CD1c-positive myeloid dendritic cell (primary cell): ENCODE data around the gene TEX48.

Experiments used
- DNase-seq: peaks from one replicate; pipeline ENCODE4 v3.0.0-alpha.2; 2016; ENCODE audit errors: extremely low spot score

Gene TEX48

GRCh38 chr9:114681594-114682332 is at the start of gene TEX48:
Gene TEX48 (minus strand): TSS chr9:114682192. CDS start chr9:114671723, 10,469 bp downstream.
- peak; percentile 89 for DNase-seq

- DNase-seq, result no peak
Observed at GRCh38 chr9:114731701-114732100, 49.7 kb upstream of the TEX48 start.

- DNase-seq, result no peak
Observed at GRCh38 chr9:114729706-114730105, 47.7 kb upstream of the TEX48 start.

GRCh38 chr9:114725930-114726329 is 43.9 kb upstream of the TEX48 start:
- DNase-seq, result no peak

GRCh38 chr9:114724744-114725143 is 42.8 kb upstream of the TEX48 start:
- DNase-seq, result no peak

- peak; percentile 38 for DNase-seq
Observed at GRCh38 chr9:114723931-114724330, 41.9 kb upstream of the TEX48 start.

- DNase-seq, result no peak
Observed at GRCh38 chr9:114722937-114723620, 41.1 kb upstream of the TEX48 start.

GRCh38 chr9:114722081-114722621 is 40.2 kb upstream of the TEX48 start:
- no peak for DNase-seq

GRCh38 chr9:114721491-114722079 is 39.6 kb upstream of the TEX48 start:
- no peak for DNase-seq

GRCh38 chr9:114720086-114720676 is 38.2 kb upstream of the TEX48 start:
- DNase-seq, result no peak

- no peak for DNase-seq
Observed at GRCh38 chr9:114719290-114719689, 37.3 kb upstream of the TEX48 start.

GRCh38 chr9:114718801-114719221 is 36.8 kb upstream of the TEX48 start:
- peak; percentile 36 for DNase-seq

GRCh38 chr9:114717908-114718486 is 36.0 kb upstream of the TEX48 start:
- no peak for DNase-seq

GRCh38 chr9:114709636-114710035 is 27.6 kb upstream of the TEX48 start:
- no peak for DNase-seq

GRCh38 chr9:114706711-114707110 is 24.7 kb upstream of the TEX48 start:
- no peak for DNase-seq

GRCh38 chr9:114701988-114702387 is 20.0 kb upstream of the TEX48 start:
- no peak for DNase-seq

GRCh38 chr9:114697951-114698351 is 16.0 kb upstream of the TEX48 start:
- no peak for DNase-seq

GRCh38 chr9:114696814-114697544 is 15.0 kb upstream of the TEX48 start:
- DNase-seq, result no peak

- no peak for DNase-seq
Observed at GRCh38 chr9:114695948-114696347, 14.0 kb upstream of the TEX48 start.

GRCh38 chr9:114694719-114695269 is 12.8 kb upstream of the TEX48 start:
- DNase-seq, result no peak

GRCh38 chr9:114694146-114694545 is 12.2 kb upstream of the TEX48 start:
- DNase-seq, result no peak
